Esophagus muscularis mucosa (tissue), 3 donors: ENCODE data around the gene TMEM123.

Experiments
- POLR2A ChIP-seq: fragments of 450-650 bp; IDR thresholded peaks from one replicate; pipeline ENCODE4 v1.6.1; 2017; ENCODE audit warnings: antibody characterized with exemption, moderate library complexity, mild to moderate bottlenecking, low read depth
- POLR2AphosphoS5 ChIP-seq, 2 donors: sonication (generic); formaldehyde crosslinking; IDR thresholded peaks; one replicate each; pipeline ENCODE4 v1.6.1; 2017; ENCODE audit warnings: antibody characterized with exemption in 2 of 2
- TF ChIP-seq, protein P1 (sequence below), 3 experiments: fragments of 200-600 bp in 2 of 3; fragments of 450-650 bp in 1 of 3; sonication (generic) in 2 of 3; IDR thresholded peaks; one replicate each; pipeline ENCODE4 v1.5.1; 2017 to 2019; ENCODE audit warnings: antibody characterized with exemption in 3 of 3, mild to moderate bottlenecking in 2 of 3, moderate library complexity in 1 of 3

DNA sequence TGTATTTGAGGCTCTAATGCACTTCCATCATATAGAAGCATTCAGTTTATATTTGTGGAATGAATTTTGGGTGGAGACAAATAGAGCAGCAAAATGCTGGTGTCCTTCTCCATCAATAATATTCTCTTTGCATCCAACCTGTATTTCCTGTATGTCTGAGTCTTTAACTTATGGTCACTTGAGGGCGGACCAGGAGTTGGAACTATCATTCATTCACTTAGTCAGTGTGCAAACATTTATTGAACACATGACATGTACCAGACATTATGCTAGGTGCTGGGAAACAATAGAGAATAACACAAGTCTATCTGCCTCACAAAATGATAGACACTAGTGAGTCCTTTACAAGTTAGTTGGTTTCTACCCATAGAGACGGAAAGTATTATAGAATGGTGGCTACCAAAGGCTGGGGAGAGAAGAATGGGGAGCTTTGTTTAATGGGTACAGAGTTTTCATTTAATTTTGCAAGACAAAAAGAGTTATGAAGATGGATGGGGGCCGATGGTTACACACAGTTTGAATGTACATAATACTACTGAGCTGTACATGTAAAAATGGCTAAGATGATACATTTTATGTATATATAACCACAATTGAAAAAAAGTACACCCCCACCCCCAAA, 4.6 kb upstream of the TMEM123 start:
- TF ChIP-seq, protein P1, sequence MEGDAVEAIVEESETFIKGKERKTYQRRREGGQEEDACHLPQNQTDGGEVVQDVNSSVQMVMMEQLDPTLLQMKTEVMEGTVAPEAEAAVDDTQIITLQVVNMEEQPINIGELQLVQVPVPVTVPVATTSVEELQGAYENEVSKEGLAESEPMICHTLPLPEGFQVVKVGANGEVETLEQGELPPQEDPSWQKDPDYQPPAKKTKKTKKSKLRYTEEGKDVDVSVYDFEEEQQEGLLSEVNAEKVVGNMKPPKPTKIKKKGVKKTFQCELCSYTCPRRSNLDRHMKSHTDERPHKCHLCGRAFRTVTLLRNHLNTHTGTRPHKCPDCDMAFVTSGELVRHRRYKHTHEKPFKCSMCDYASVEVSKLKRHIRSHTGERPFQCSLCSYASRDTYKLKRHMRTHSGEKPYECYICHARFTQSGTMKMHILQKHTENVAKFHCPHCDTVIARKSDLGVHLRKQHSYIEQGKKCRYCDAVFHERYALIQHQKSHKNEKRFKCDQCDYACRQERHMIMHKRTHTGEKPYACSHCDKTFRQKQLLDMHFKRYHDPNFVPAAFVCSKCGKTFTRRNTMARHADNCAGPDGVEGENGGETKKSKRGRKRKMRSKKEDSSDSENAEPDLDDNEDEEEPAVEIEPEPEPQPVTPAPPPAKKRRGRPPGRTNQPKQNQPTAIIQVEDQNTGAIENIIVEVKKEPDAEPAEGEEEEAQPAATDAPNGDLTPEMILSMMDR (IDR thresholded peaks at IDR 0.05), result no peak
- TF ChIP-seq POLR2AphosphoS5 (IDR thresholded peaks at IDR 0.05), result no peak
- TF ChIP-seq POLR2A, result no peak
